Activated naive CD4-positive, alpha-beta T cell treated with anti-CD3 and anti-CD28 coated beads for 36 hours (primary cell): ENCODE results near the gene ATOH8. TPM values are rescaled to one million over a fixed set of nuclear protein-coding genes. Genes with fewer than 3 reads are reported as not detected.

ENCODE experiments used
- CTCF ChIA-PET: fragments of 350-600 bp; sonication (Branson Sonifier 250); formaldehyde crosslinking; loops from one replicate; lab custom pipeline; 2021; ENCODE audit warnings: antibody characterized with exemption; lab: Charles Lee
- DNase-seq: peaks from one replicate; pipeline ENCODE4 v3.0.0-alpha.2; 2020
- H3K27ac Mint-ChIP-seq: one replicate; pipeline ENCODE4 v1.8.0; 2021; ENCODE audit warnings: mild to moderate bottlenecking, mixed read lengths
- H3K27me3 Mint-ChIP-seq: one replicate; pipeline ENCODE4 v1.8.0; 2021; ENCODE audit warnings: low read depth, mixed read lengths
- H3K36me3 Mint-ChIP-seq: one replicate; pipeline ENCODE4 v1.8.0; 2021; ENCODE audit warnings: low read depth, mixed read lengths
- H3K4me1 Mint-ChIP-seq: one replicate; pipeline ENCODE4 v1.8.0; 2021; ENCODE audit warnings: low read depth, mixed read lengths
- H3K4me3 Mint-ChIP-seq: one replicate; pipeline ENCODE4 v1.8.0; 2021; ENCODE audit warnings: mild to moderate bottlenecking, moderate library complexity, mixed read lengths
- H3K9me3 Mint-ChIP-seq: one replicate; pipeline ENCODE4 v1.8.0; 2021; ENCODE audit warnings: mixed read lengths
- intact Hi-C: fragments of 100-400 bp; cut with micrococcal nuclease; formaldehyde crosslinking; loops from one replicate; pipeline ENCODE4 v1.15.1; 2023
- total RNA-seq, 2 experiments: library from RNA; stranded (reverse); gene quantifications; one replicate each; pipeline ENCODE4 v1.2.3, GENCODE V29; 2021

Gene ATOH8
- total RNA-seq, 2 experiments from 2014 or later: not detected

DNA sequence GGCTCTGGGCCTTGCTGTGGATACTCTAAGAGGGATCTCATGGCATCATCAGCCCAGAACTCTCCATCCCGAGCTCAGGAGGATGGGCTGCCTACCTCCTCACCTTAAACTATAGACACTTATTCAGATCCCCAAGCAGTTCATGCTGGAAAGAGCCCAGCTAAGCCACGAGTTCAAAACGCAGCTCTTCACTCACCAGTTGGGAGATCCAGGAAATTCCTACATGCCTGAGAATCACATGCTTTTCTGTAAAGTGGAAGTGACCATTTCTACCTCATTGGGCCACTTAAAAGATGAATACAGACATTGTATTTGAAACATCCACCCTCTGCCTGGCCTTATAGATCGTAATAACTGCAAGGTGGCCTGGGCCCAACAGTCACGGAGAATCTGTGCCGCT, 6.6 kb downstream of the ATOH8 start:
- no peaks in the 10 kb centered on the region for H3K36me3 Mint-ChIP-seq
- peaks cover 36% of the 10 kb centered on the region for H3K27me3 Mint-ChIP-seq
- no peak overlapping the region for H3K27ac Mint-ChIP-seq
- intact Hi-C loops: no loop called here
- H3K4me1 Mint-ChIP-seq: peaks cover 6% of the 10 kb centered on the region
- CTCF ChIA-PET: interaction anchor here (1.0 to 1.8 kb wide), 4 partner anchors 10 to 54 kb away, joined by 3 to 12 read pairs (median 5); no protein-coding TSS in a partner anchor
- DNase-seq: no peak
- no peaks in the 10 kb centered on the region for H3K9me3 Mint-ChIP-seq
- H3K4me3 Mint-ChIP-seq: no peak overlapping the region

GRCh38 chr2:85760872-85761271, 7.1 kb downstream of the ATOH8 start:
- Mint-ChIP-seq H3K4me3 (no peak overlapping the region), H3K27me3 (peaks cover 36% of the 10 kb centered on the region), H3K27ac (no peak overlapping the region), H3K4me1 (peaks cover 2% of the 10 kb centered on the region), H3K36me3 (no peaks in the 10 kb centered on the region), H3K9me3 (no peaks in the 10 kb centered on the region)
- intact Hi-C loops: no loop called here
- DNase-seq: no peak
- CTCF ChIA-PET: interaction anchor here (0.7 to 1.8 kb wide), 5 partner anchors 10 to 146 kb away, joined by 3 to 12 read pairs (median 4); no protein-coding TSS in a partner anchor

GRCh38 chr2:85761512-85761944, 7.7 kb downstream of the ATOH8 start:
- intact Hi-C loops: no loop called here
- Mint-ChIP-seq H3K4me1 (peaks cover 2% of the 10 kb centered on the region), H3K4me3 (no peak overlapping the region), H3K27ac (no peak overlapping the region), H3K36me3 (no peaks in the 10 kb centered on the region), H3K27me3 (peaks cover 38% of the 10 kb centered on the region), H3K9me3 (no peaks in the 10 kb centered on the region)
- CTCF ChIA-PET: interaction anchor here (0.7 to 1.8 kb wide), 6 partner anchors 11 to 146 kb away, joined by 3 to 12 read pairs (median 4); no protein-coding TSS in a partner anchor
- no peak for DNase-seq

DNA sequence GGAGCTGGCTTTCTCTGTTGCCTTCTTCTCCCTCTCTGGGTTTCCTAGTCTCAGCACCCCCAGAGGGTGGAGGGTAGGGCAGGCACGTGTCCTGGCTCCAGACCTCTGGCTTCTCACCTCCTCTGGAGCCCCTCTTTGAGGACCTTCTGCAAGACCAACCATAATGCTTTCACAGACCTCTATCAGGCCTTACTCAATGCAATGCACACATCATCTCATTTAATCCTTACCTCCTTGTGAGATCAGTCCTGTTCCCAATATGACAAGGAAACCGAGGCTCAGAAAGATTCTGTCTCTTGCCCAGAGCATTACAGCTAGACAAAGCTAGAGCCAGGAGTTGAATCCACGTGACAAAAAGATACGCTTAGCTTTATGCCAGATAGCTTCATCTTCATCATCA, 8.2 kb downstream of the ATOH8 start:
- no peak for DNase-seq
- peaks cover 2% of the 10 kb centered on the region for H3K4me1 Mint-ChIP-seq
- H3K27me3 Mint-ChIP-seq: peaks cover 36% of the 10 kb centered on the region
- H3K36me3 Mint-ChIP-seq: no peaks in the 10 kb centered on the region
- intact Hi-C loops: no loop called here
- no peak overlapping the region for H3K27ac Mint-ChIP-seq
- CTCF ChIA-PET: interaction anchor here (1.0 to 2.8 kb wide), 5 partner anchors 11 to 53 kb away, joined by 3 to 12 read pairs (median 4); no protein-coding TSS in a partner anchor
- H3K4me3 Mint-ChIP-seq: no peak overlapping the region
- H3K9me3 Mint-ChIP-seq: no peaks in the 10 kb centered on the region

- DNase-seq: no peak
- no peaks in the 10 kb centered on the region for H3K9me3 Mint-ChIP-seq
- peaks cover 2% of the 10 kb centered on the region for H3K4me1 Mint-ChIP-seq
- intact Hi-C loops: no loop called here
- CTCF ChIA-PET: interaction anchor here (0.9 to 2.8 kb wide), 3 partner anchors 10 to 51 kb away, joined by 3 to 8 read pairs (median 4); no protein-coding TSS in a partner anchor
- no peaks in the 10 kb centered on the region for H3K36me3 Mint-ChIP-seq
- no peak overlapping the region for H3K27ac Mint-ChIP-seq
- peaks cover 32% of the 10 kb centered on the region for H3K27me3 Mint-ChIP-seq
- no peak overlapping the region for H3K4me3 Mint-ChIP-seq
These were observed 9.3 kb downstream of the ATOH8 start for GRCh38 chr2:85763132-85763531.

- Mint-ChIP-seq H3K9me3 (no peaks in the 10 kb centered on the region), H3K4me1 (peaks cover 2% of the 10 kb centered on the region), H3K27me3 (peaks cover 29% of the 10 kb centered on the region), H3K36me3 (no peaks in the 10 kb centered on the region), H3K27ac (no peak overlapping the region), H3K4me3 (no peak overlapping the region)
- DNase-seq: no peak
- intact Hi-C loops: no loop called here
- CTCF ChIA-PET: interaction anchor here (0.9 to 2.8 kb wide), 3 partner anchors 11 to 51 kb away, joined by 3 to 8 read pairs (median 3); no protein-coding TSS in a partner anchor
These were observed 10.0 kb downstream of the ATOH8 start for GRCh38 chr2:85763831-85764230.

DNA sequence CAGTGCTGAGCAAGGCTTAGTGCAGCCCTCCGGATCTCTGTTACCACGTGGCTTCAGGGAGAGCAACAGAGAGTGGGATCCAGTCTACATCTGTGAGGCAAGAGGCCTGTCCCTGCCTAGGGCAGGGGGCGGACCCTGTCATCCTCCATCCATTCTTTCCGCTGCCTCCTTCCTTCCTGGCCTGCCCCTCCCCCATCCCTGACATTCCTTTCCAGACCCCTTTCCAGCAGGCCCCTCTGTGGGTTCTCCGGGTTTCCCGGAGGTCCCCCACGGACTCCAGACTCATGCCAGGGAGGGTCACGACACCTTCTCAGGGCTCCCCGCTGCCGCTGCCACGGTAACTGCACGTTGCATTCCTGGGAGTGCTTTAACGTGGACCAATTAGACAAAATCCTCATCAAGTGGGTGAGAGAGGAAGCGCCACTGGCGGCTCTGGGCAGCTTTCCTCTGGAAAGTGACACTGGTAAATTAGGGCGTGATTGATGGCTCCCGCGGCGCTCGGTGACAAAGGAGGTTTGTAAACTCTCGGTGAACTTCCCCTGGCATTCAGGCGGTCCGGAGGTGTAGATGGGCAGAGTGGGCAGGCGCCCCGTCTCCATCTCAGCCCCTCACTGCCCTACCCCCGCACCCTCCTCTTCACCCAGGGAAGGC, 11.4 kb downstream of the ATOH8 start:
- Mint-ChIP-seq H3K4me1 (peaks cover 2% of the 10 kb centered on the region), H3K27ac (no peak overlapping the region)
- intact Hi-C loops: no loop called here

GRCh38 chr2:85766229-85766628, 12.4 kb downstream of the ATOH8 start:
- peaks cover 27% of the 10 kb centered on the region for H3K27me3 Mint-ChIP-seq
- intact Hi-C loops: no loop called here
- H3K9me3 Mint-ChIP-seq: no peaks in the 10 kb centered on the region
- no peaks in the 10 kb centered on the region for H3K36me3 Mint-ChIP-seq
- H3K4me1 Mint-ChIP-seq: peaks cover 2% of the 10 kb centered on the region
- CTCF ChIA-PET: no interaction called here
- H3K27ac Mint-ChIP-seq: no peak overlapping the region
- DNase-seq: no peak
- no peak overlapping the region for H3K4me3 Mint-ChIP-seq

More for the DNA sequence above, 11.4 kb downstream of the ATOH8 start:
- DNase-seq: no peak
- Mint-ChIP-seq H3K27me3 (peaks cover 24% of the 10 kb centered on the region), H3K36me3 (no peaks in the 10 kb centered on the region), H3K4me3 (no peak overlapping the region), H3K9me3 (no peaks in the 10 kb centered on the region)
- CTCF ChIA-PET: interaction anchor here (0.7 to 2.8 kb wide), 5 partner anchors 12 to 309 kb away, joined by 3 to 8 read pairs (median 4); no protein-coding TSS in a partner anchor

DNA sequence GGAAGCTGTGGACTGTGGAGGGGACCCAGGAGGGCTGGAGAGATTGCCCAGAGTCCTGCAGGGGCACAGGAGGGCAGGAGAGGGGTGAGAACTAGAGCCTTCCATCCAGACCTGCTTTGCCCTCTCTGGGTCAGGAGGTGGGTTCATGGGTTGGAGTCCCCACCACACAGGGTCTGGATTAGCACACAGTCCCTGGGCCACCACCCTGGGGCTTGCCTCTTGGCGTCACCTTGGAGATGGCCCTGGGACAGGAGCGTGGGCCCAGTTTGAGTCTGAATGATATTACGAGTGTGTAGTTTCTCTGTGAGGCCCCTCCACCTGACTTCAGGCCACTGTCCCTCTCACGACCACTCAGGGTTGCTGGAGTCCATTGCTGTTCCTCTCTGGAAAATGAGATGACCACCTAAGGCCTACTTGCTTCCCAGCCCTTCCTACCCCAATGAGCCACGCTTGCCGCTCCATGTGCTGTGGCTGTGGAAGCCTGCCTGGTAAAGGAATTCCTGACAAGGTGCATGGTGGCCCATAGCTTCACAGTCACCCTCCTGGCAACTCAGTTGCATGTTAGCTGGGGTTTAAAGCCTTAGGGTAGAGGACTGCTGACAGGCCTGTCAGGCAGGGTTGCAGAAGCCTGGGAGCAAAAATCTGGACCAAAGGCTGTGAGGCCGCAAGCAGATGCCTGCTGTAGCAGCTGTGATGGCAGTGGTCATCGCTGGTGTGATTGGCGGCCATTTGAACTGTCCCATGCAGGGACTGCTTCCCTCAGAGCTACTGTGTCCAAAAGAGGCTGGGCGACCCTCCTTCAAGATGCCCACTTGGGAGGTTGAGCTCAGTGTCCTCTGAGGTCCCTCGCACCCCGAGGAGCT, 14.2 kb downstream of the ATOH8 start:
- no peak overlapping the region for H3K4me3 Mint-ChIP-seq
- H3K27me3 Mint-ChIP-seq: peaks cover 38% of the 10 kb centered on the region
- CTCF ChIA-PET: interaction anchor here (1.0 kb wide), 1 partner anchor 46 kb away, joined by 3 read pairs; no protein-coding TSS in a partner anchor
- no peaks in the 10 kb centered on the region for H3K36me3 Mint-ChIP-seq
- H3K9me3 Mint-ChIP-seq: no peaks in the 10 kb centered on the region
- intact Hi-C loops: no loop called here
- H3K4me1 Mint-ChIP-seq: peaks cover 2% of the 10 kb centered on the region
- no peak overlapping the region for H3K27ac Mint-ChIP-seq
- DNase-seq: no peak

DNA sequence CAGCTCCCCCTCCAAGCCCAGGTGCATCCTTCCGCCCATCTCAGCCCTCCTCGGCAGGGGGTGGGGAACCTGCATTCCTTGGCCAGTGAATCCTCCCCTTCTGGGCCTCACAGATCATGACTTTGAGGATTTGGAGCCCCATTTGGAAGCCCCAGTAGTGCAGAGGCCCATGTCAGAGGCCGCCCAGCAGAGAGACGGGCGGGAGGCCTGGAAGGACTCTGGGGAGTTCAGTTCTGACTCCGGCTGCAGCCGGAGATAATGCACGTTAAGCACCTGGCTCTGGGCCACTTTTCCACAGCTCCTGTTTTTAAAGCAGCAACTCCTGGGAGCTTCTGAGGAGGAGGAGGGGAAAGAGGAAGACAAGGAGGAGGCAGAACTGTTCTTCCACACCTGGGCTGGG, 14.9 kb downstream of the ATOH8 start:
- CTCF ChIA-PET: interaction anchor here (1.0 kb wide), 1 partner anchor 45 kb away, joined by 3 read pairs; no protein-coding TSS in a partner anchor
- no peak overlapping the region for H3K4me3 Mint-ChIP-seq
- H3K27me3 Mint-ChIP-seq: peaks cover 38% of the 10 kb centered on the region
- no peak for DNase-seq
- H3K27ac Mint-ChIP-seq: no peak overlapping the region
- no peaks in the 10 kb centered on the region for H3K36me3 Mint-ChIP-seq
- no peaks in the 10 kb centered on the region for H3K9me3 Mint-ChIP-seq
- peaks cover 2% of the 10 kb centered on the region for H3K4me1 Mint-ChIP-seq
- intact Hi-C loops: no loop called here

DNA sequence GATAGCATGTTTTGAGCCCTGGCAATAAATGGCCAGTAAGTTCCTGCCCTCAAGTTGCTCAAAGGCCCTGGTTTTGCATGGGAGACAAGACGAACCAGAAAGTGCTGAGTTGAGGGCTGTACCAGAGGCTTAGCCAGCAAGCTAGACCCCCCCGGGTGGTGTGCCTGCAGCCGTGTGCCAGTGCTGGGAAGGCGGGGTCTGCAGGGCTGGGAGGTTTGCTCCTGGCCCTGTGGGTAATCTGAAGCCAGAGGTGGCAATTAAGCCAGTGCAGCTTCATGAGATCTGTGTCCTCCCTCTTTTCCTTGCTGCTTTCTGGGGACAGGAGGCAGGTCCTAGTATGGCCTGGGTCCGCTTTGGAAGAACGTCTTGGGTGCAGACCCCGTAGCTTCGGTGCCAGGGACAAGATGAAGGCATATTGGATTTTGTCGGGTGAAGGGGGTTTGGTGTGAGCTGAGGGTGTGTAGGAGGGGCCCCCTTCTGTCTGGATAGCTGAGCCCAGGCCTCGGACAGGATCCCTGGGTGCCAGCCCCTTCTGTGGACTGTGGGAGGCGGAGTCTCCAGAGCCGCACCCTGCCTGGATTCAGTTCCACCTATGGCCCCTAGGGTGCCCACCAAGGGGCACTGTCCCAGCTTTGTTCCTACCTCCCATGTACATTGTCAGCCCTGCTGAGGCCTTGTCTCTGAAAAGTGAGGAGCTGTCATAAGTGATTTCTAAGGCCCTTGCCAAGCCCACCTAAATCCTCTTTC, 15.6 kb downstream of the ATOH8 start:
- Mint-ChIP-seq H3K27ac (no peak overlapping the region), H3K4me1 (peaks cover 2% of the 10 kb centered on the region), H3K9me3 (no peaks in the 10 kb centered on the region), H3K36me3 (no peaks in the 10 kb centered on the region), H3K27me3 (peaks cover 40% of the 10 kb centered on the region), H3K4me3 (no peak overlapping the region)
- DNase-seq: no peak
- intact Hi-C loops: no loop called here
- CTCF ChIA-PET: no interaction called here

DNA sequence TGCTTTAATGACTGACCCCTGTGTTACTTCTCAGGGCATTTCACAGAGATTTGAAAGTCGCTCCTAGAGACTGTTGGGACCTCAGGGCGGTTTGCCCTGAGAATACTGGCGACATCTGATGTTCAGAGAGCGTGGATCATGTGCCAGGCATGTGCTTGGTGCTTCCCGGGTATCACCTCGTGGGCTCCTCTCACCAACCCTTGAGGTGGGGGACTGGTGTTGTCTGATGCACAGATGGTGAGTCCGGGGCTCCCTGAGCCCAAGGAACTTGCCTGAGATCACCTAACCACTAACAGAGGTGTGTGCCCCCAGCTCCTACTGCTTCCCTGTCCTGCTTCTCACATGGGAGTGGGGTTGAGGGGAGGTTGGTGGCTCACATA, 16.2 kb downstream of the ATOH8 start:
- intact Hi-C loops: no loop called here
- Mint-ChIP-seq H3K4me1 (peaks cover 2% of the 10 kb centered on the region), H3K9me3 (no peaks in the 10 kb centered on the region), H3K36me3 (no peaks in the 10 kb centered on the region), H3K27me3 (peaks cover 34% of the 10 kb centered on the region), H3K4me3 (no peak overlapping the region), H3K27ac (no peak overlapping the region)
- no peak for DNase-seq
- CTCF ChIA-PET: no interaction called here
